Trophoblast cell (in vitro differentiated cells and primary cell): ENCODE results near the gene AIFM2.

Experiments used
- DNase-seq, 2 donors: peaks; one replicate each; pipeline ENCODE4 v3.0.0-alpha.2; 2016
- H2AFZ ChIP-seq: 2 replicates; pipeline ENCODE4 v1.6.1; 2013; ENCODE audit warnings: low read length, moderate library complexity, mild to moderate bottlenecking; ENCODE audit not compliant: insufficient read depth, poor library complexity
- H2AK5ac ChIP-seq: 2 replicates; pipeline ENCODE4 v1.6.1; 2013; ENCODE audit warnings: mild to moderate bottlenecking, low read length
- H2BK120ac ChIP-seq: 2 replicates; pipeline ENCODE4 v1.6.1; 2013; ENCODE audit warnings: low read length, mild to moderate bottlenecking, moderate library complexity; ENCODE audit not compliant: insufficient read depth, poor library complexity
- H2BK12ac ChIP-seq: 2 replicates; pipeline ENCODE4 v1.6.1; 2013; ENCODE audit warnings: mild to moderate bottlenecking, low read length, moderate library complexity
- H2BK5ac ChIP-seq: 2 replicates; pipeline ENCODE4 v1.6.1; 2013; ENCODE audit warnings: low read length, low read depth, moderate library complexity, mild to moderate bottlenecking; ENCODE audit not compliant: poor library complexity
- H3K14ac ChIP-seq: 2 replicates; pipeline ENCODE4 v1.6.1; 2013; ENCODE audit warnings: mild to moderate bottlenecking, low read length
- H3K18ac ChIP-seq: 2 replicates; pipeline ENCODE4 v1.6.1; 2013; ENCODE audit warnings: mild to moderate bottlenecking, low read length
- H3K23ac ChIP-seq: 2 replicates; pipeline ENCODE4 v1.6.1; 2013; ENCODE audit warnings: low read length
- H3K27ac ChIP-seq: 2 replicates; pipeline ENCODE4 v1.5.1; 2013; ENCODE audit warnings: low read depth, mild to moderate bottlenecking, inconsistent platforms, low read length, moderate library complexity
- H3K27me3 ChIP-seq: 2 replicates; pipeline ENCODE4 v1.6.1; 2013; ENCODE audit warnings: inconsistent platforms, mild to moderate bottlenecking, low read length, moderate library complexity; ENCODE audit not compliant: insufficient read depth
- H3K36me3 ChIP-seq, 2 experiments: 1 replicate in 1 of 2; 2 replicates in 1 of 2; pipeline ENCODE4 v1.6.1; 2013; ENCODE audit warnings: low read length in 2 of 2, mild to moderate bottlenecking in 2 of 2, moderate library complexity in 1 of 2; ENCODE audit not compliant: insufficient read depth in 2 of 2, control insufficient read depth in 1 of 2
- H3K4ac ChIP-seq: 2 replicates; pipeline ENCODE4 v1.6.1; 2013; ENCODE audit warnings: low read depth, mild to moderate bottlenecking, low read length, moderate library complexity
- H3K4me1 ChIP-seq, 2 experiments: 1 replicate in 1 of 2; 2 replicates in 1 of 2; pipeline ENCODE4 v1.6.1; 2013; ENCODE audit warnings: low read length in 2 of 2, mild to moderate bottlenecking in 2 of 2, moderate library complexity in 1 of 2; ENCODE audit not compliant: insufficient read depth in 2 of 2, control insufficient read depth in 1 of 2
- H3K4me2 ChIP-seq: 2 replicates; pipeline ENCODE4 v1.6.1; 2013; ENCODE audit warnings: inconsistent platforms, mild to moderate bottlenecking, low read length, moderate library complexity
- H3K4me3 ChIP-seq: 2 replicates; pipeline ENCODE4 v1.5.1; 2013; ENCODE audit warnings: mild to moderate bottlenecking, low read depth, low read length, inconsistent platforms
- H3K79me1 ChIP-seq: one replicate; pipeline ENCODE4 v1.6.1; 2013; ENCODE audit warnings: low read length
- H3K79me2 ChIP-seq: 2 replicates; pipeline ENCODE4 v1.6.1; 2013; ENCODE audit warnings: low read length, mild to moderate bottlenecking; ENCODE audit not compliant: control insufficient read depth, insufficient read depth, poor library complexity
- H3K9ac ChIP-seq: 2 replicates; pipeline ENCODE4 v1.6.1; 2013; ENCODE audit warnings: mild to moderate bottlenecking, low read length
- H3K9me3 ChIP-seq: 2 replicates; pipeline ENCODE4 v1.6.1; 2013; ENCODE audit warnings: low read depth, mild to moderate bottlenecking, control low read depth, inconsistent platforms, low read length; ENCODE audit not compliant: insufficient read depth
- H4K12ac ChIP-seq: 2 replicates; pipeline ENCODE4 v1.6.1; 2013; ENCODE audit warnings: low read depth, mild to moderate bottlenecking, low read length, moderate library complexity
- H4K8ac ChIP-seq: 2 replicates; pipeline ENCODE4 v1.6.1; 2013; ENCODE audit warnings: low read depth, mild to moderate bottlenecking, low read length, moderate library complexity
- H4K91ac ChIP-seq: one replicate; pipeline ENCODE4 v1.6.1; 2013; ENCODE audit warnings: low read depth, mild to moderate bottlenecking, low read length, moderate library complexity
- WGBS: extraction: QIAGEN DNeasy Blood & Tissue Kit; methylation state at CpG from one replicate; pipeline ENCODE4 v1.1.7; 2013; ENCODE audit warnings: missing lambda C conversion rate; ENCODE audit not compliant: insufficient read length, insufficient coverage; ENCODE audit errors: extremely low coverage; 5-methylcytosine and 5-hydroxymethylcytosine counted together

The AIFM2 gene

DNA sequence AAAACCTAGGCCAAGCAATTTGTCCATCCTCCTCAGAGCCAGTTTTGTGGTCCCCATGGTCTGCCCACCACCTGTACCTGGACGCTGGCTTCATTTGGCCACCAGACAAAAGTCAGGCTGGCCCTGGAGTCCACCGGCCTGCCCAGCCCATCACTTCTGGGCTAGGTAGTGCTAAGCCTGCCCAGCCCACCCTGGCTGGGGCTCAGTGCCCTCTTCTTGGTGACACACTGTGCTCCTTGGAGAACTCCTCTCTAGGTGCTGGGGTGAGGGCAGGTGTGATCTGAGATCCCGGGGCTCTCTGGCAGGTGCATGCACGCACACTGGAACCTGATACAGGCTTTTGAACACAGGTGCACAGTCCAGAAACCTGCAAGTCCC lies 1.1 kb downstream of the AIFM2 start:
- no peak for DNase-seq
- Histone ChIP-seq H4K12ac (no peak overlapping the region), H3K4me3 (no peak overlapping the region), H3K9me3 (no peaks in the 10 kb centered on the region), H2AFZ (no peak overlapping the region), H4K8ac (no peak overlapping the region), H2BK120ac (no peak overlapping the region), H2BK12ac (no peak overlapping the region), H3K23ac (no peak overlapping the region), H3K4me1 (peaks cover 3 to 4% of the 10 kb centered on the region in 2 experiments), H3K14ac (no peak overlapping the region), H3K79me1 (peaks cover 3% of the 10 kb centered on the region), H3K36me3 (no peaks in the 10 kb centered on the region), H3K27me3 (peaks cover 5% of the 10 kb centered on the region), H3K4ac (no peak overlapping the region), H3K18ac (no peak overlapping the region), H3K79me2 (peaks cover 5% of the 10 kb centered on the region), H2AK5ac (no peak overlapping the region), H3K27ac (no peak overlapping the region), H3K9ac (no peak overlapping the region), H2BK5ac (no peak overlapping the region), H3K4me2 (no peak overlapping the region), H4K91ac (no peak overlapping the region)
- WGBS: no CpG with 5 or more reads among the region's 4 CpGs

DNA sequence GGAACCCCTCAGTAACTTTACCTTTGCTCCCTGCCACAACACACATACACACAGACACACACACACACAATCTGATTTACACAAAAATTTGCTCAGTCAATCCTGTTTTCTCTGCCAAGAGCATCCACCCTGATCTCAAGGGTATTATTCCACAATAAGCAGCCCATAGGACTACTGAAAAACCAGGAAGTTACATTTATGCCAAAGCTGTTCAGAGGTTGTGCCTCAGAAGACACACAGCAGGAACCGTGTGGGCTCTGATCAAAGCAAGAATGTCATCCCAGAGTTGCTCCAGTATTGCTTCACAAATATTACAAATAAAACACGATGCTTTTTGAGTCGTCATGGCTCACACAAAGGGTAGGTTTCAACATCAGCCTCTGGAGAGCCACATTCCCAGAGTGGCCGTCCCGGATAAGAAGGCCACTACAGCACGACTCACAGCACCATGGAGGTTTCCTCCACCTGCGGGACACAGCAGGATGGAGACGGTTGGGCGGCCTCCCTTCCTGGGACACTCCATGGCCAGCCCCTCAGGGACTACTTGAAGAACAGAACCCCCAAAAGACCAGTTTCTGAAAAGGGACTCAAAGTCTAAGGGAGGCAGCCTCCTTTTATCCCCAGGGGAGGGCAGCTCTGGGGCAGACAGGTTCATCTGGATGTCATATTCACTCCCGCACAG lies 1.6 kb downstream of the AIFM2 start:
- peaks cover 5% of the 10 kb centered on the region for H3K79me2 ChIP-seq
- H3K27ac ChIP-seq: no peak overlapping the region
- no peak overlapping the region for H2BK12ac ChIP-seq
- no peaks in the 10 kb centered on the region for H3K9me3 ChIP-seq
- H3K9ac ChIP-seq: no peak overlapping the region
- H3K27me3 ChIP-seq: peaks cover 5% of the 10 kb centered on the region
- H2AK5ac ChIP-seq: no peak overlapping the region
- no peak overlapping the region for H2BK5ac ChIP-seq
- DNase-seq: peak; percentile 77 to 89
- H2AFZ ChIP-seq: no peak overlapping the region
- no peak overlapping the region for H3K4me3 ChIP-seq
- H3K36me3 ChIP-seq: no peaks in the 10 kb centered on the region
- WGBS: no CpG with 5 or more reads among the region's 10 CpGs
- no peak overlapping the region for H3K4ac ChIP-seq
- H4K91ac ChIP-seq: no peak overlapping the region
- H3K4me1 ChIP-seq: peaks cover 3 to 4% of the 10 kb centered on the region in 2 experiments
- no peak overlapping the region for H4K8ac ChIP-seq
- H4K12ac ChIP-seq: no peak overlapping the region
- peaks cover 3% of the 10 kb centered on the region for H3K79me1 ChIP-seq
- no peak overlapping the region for H3K18ac ChIP-seq
- no peak overlapping the region for H3K4me2 ChIP-seq
- no peak overlapping the region for H3K23ac ChIP-seq
- H3K14ac ChIP-seq: no peak overlapping the region
- H2BK120ac ChIP-seq: no peak overlapping the region

GRCh38 chr10:70126700-70127395 lies 5.8 kb downstream of the AIFM2 start:
- Histone ChIP-seq H4K91ac (no peak overlapping the region), H2BK5ac (no peak overlapping the region), H3K4me1 (no peaks in the 10 kb centered on the region), H3K27me3 (no peaks in the 10 kb centered on the region), H3K9me3 (no peaks in the 10 kb centered on the region), H2BK12ac (no peak overlapping the region), H2AK5ac (no peak overlapping the region), H3K14ac (no peak overlapping the region), H3K4me2 (no peak overlapping the region), H3K4me3 (no peak overlapping the region), H3K79me2 (no peaks in the 10 kb centered on the region), H4K8ac (no peak overlapping the region), H3K18ac (no peak overlapping the region), H3K79me1 (no peaks in the 10 kb centered on the region), H2AFZ (no peak overlapping the region), H3K9ac (no peak overlapping the region), H3K4ac (no peak overlapping the region), H2BK120ac (no peak overlapping the region), H3K23ac (no peak overlapping the region), H4K12ac (no peak overlapping the region), H3K27ac (no peak overlapping the region), H3K36me3 (no peaks in the 10 kb centered on the region)
- no CpG with 5 or more reads among the region's 15 CpGs for WGBS
- no peak for DNase-seq

- Histone ChIP-seq H3K23ac (no peak overlapping the region), H4K12ac (no peak overlapping the region), H4K91ac (no peak overlapping the region), H3K79me2 (no peaks in the 10 kb centered on the region), H3K36me3 (no peaks in the 10 kb centered on the region), H3K27me3 (no peaks in the 10 kb centered on the region), H2BK120ac (no peak overlapping the region), H3K4ac (no peak overlapping the region), H2BK12ac (no peak overlapping the region), H3K18ac (no peak overlapping the region), H2AK5ac (no peak overlapping the region), H3K4me2 (no peak overlapping the region), H3K27ac (no peak overlapping the region), H3K9me3 (no peaks in the 10 kb centered on the region), H3K4me3 (no peak overlapping the region), H3K14ac (no peak overlapping the region), H2AFZ (no peak overlapping the region), H3K9ac (no peak overlapping the region), H3K79me1 (no peaks in the 10 kb centered on the region), H3K4me1 (no peaks in the 10 kb centered on the region), H2BK5ac (no peak overlapping the region), H4K8ac (no peak overlapping the region)
- DNase-seq: no peak
- no CpG with 5 or more reads among the region's 5 CpGs for WGBS
These were observed 6.6 kb downstream of the AIFM2 start for GRCh38 chr10:70125918-70126552.
